Stimulated activated CD8-positive, alpha-beta memory T cell treated with anti-CD3 and anti-CD28 coated beads, Interleukin-4, amount 100 ng/mL, for 4 hours (primary cell): ENCODE measurements around the gene ZFPM1.
A peak's percentile ranks its signal among the peaks of the same experiment; 100 is the strongest.
"Not testable (repeated sequence)": the region's sequence is repeated elsewhere in the genome, so short reads cannot be mapped to it uniquely, and the experiment has no call there.

ENCODE experiments used
- DNase-seq, 2 donors: peaks; one replicate each; pipeline ENCODE4 v3.0.0-alpha.2; 2020; ENCODE audit warnings: low read depth in 2 of 2, low spot score in 1 of 2

Gene ZFPM1

GRCh38 chr16:88478889-88479792 is 26.1 kb downstream of the ZFPM1 start:
- no peak for DNase-seq

GRCh38 chr16:88479793-88480760 is 27.0 kb downstream of the ZFPM1 start:
- DNase-seq, result peak in 1 of 2 donors; percentile 44

DNA sequence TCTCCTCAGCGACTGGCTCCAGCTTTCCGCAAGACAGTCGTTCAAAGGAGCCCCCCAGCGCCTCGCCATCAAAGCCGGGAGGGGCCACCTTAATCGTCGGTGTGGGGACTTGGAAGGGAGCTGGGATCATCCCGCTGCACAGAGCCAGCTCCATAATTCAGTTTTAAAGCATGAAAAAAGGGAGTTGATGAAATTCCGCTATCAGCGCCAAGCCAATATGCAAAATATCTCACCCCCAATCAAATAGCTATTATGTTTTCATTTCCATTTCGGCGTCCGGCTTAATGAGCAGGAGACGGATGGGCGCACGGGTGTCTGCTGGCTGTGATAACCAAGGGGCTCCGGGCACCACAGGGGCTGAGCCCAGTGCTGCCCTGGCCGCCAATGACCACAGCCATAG is 27.7 kb downstream of the ZFPM1 start:
- no peak for DNase-seq

- no peak for DNase-seq
These were observed 28.8 kb downstream of the ZFPM1 start for GRCh38 chr16:88481851-88482250.

- no peak for DNase-seq
These were observed 29.7 kb downstream of the ZFPM1 start for GRCh38 chr16:88482630-88483391.

DNA sequence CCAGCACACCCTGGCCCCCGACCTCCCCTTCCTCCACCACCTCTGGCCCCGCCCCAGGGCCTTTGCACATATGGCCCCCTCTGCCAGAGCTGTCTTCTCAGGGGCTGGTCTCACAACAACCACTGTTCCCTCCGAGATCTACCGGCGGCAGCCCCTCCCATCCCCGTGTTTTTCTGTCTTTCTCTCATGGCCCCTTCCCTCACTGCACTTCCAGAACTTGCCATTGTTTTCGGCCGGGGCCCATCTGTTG is 30.2 kb downstream of the ZFPM1 start:
- no peak for DNase-seq

GRCh38 chr16:88484505-88485365 is 31.7 kb downstream of the ZFPM1 start:
- DNase-seq, result no peak

DNA sequence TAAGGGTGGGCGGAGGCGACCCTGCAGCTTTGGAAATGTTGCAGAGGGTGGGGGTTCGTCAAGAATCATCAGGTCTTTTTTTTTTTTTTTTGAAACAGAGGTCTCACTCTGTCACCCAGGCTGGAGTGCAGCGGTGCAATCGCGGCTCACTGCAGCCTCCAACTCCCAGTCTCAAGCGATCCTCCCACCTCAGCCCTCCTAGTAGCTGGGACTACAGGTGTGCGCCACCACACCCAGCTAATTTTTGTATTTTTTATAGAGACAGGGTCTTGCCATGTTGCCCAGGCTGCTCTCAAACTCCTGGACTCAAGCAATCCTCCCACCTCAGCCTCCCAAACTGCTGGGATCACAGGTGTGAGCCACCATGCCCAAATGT is 32.3 kb downstream of the ZFPM1 start:
- DNase-seq, result not testable (repeated sequence)

DNA sequence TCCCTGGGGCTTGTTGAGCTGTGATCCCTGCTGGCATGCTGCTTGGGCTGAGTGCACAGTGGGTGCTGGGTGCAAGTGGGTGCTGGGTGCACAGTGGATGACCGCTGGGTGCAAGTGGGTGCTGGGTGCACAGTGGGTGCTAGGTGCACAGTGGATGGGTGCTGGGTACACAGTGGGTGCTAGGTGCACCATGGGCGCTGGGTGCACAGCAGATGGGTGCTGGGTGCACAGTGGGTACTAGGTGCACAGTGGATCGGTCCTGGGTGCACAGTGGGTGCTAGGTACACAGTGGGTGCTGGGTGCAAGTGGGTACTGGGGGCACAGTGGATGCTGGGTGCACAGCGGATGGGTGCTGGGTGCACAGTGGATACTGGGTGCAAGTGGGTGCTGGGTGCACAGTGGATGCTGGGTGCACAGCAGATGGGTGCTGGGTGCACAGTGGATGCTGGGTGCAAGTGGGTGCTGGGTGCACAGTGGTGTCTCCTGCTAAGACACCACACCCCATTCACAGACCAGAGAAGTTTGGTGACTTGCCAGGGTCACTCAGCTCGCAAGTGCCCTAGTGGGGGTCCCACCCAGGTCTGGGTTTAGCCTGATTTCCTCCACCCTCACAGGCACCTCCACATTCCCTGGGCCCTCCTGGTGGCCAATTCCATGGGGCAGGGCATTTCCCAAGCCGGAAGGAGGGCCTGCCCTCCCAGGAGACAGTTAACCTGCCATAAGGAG is 33.5 kb downstream of the ZFPM1 start:
- no peak for DNase-seq

- no peak for DNase-seq
These were observed 34.0 kb downstream of the ZFPM1 start for GRCh38 chr16:88487124-88487432.

DNA sequence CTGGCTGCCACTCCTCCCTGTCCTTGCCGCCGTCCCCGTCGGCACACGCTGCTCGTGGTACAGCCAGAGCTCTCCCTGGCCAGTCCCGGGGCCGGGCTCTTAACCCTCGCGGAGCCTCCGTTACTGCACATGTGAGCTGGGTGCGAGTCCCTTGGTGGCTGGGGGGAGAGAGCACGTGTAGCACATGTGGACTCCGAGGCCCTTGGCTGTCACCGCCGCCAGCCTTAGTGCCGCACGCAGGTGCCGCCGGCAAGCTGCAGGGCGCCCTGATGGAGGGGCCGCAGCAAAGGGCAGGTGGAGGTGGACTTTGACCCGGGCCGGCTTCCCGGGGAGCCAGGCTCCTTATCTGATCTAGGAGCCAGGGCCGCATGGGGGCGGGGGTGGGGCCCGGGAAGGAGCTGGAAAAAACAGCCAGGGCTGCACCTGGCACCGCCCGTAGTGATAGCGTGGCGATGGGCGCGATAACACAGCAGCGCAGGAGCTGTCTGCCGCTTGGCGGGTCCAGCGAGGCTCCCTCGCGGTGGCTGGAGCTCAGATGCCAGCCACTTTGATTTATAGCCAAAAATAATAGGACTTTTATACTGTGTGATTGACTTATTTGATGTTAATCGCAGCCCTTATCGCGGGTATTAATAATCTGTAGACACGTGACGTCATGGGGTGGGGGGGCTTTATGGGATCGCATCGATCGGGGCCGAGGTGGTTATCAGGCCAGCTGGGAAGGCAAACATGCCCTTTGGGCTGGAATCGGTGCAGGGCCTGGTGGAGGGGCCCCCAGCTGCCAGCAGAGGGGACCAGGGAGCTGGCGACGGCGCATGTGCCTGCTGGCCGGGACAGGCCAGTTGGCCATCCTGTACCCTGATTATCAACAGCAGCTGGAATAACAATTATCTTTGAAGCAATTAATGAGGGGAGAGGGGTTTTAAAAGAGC is 35.1 kb downstream of the ZFPM1 start:
- DNase-seq, result no peak

DNA sequence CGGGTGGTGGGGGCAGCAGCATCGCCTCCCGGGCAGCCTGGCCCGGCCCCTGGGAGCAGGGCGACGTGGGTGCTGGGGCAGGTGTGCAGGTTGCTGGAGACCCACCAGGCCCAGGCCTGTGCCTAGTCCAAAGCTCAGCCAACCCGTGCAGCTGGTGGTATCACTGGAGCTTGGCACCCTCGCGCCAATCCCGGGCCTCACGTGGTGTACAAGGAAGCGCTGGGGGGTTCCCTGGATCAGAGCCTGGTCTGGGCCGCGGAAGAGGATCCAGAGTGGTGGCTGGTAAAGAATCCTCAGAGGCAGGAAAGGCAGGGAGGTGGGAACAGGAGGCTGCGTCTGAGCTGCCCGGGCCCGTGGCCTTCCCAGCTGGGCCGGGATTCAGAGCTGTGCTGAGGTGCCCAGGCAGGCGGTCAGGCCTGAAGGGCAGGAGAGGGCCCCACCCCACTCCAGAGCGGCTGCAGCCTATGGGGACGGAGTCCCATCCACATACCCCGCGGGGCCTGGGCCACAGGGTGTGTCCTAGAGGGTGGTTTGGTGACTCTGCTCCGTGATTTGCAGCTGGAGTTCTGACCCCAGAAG is 36.2 kb downstream of the ZFPM1 start:
- no peak for DNase-seq

DNA sequence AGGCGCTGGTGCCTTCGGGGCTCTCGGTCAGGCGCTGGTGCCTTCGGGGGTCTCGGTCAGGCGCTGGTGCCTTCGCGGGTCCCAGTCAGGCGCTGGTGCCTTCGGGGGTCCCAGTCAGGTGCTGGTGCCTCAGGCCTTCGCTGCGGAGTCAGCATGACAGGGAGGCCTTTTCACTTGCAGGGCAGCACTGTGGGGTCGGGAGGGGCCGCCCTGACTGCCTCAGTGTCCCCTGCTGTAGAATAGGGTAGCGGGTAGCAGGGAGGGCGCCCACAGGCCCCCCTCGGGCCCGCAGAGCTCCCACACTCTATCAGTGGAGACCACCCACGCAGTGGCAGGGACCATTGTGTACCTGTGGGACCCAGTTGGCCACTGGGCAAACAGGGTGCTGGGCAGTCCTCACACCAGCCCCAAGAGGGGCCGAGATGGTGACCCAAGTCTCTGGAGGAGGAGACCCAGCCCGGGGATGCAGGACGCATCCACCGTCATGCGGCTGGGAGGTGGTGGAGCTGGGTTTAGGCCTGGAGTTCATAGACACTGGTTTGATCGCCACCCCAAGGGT is 38.0 kb downstream of the ZFPM1 start:
- DNase-seq, result no peak

- DNase-seq, result no peak
These were observed 38.7 kb downstream of the ZFPM1 start for GRCh38 chr16:88491560-88492310.

DNA sequence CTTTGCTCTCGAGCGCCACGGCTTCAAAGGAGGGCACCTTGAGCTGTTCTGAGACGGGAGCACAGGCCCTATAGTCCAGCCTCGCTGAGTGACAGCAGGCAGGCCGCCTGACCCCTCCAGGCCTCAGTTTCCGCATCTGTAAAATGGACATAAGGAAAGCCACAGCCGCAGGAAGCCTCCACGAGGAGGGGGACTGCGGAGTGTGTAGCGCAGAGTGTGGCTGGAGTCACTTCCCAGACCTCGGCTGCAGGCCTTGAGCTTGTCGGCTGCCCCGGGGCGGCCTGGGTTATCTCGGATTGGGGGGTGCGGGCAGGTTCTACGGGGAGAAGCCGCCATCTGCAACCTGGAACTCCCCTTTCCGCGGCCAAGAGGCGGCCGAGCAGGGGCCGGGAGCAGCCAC is 40.8 kb downstream of the ZFPM1 start:
- no peak for DNase-seq

DNA sequence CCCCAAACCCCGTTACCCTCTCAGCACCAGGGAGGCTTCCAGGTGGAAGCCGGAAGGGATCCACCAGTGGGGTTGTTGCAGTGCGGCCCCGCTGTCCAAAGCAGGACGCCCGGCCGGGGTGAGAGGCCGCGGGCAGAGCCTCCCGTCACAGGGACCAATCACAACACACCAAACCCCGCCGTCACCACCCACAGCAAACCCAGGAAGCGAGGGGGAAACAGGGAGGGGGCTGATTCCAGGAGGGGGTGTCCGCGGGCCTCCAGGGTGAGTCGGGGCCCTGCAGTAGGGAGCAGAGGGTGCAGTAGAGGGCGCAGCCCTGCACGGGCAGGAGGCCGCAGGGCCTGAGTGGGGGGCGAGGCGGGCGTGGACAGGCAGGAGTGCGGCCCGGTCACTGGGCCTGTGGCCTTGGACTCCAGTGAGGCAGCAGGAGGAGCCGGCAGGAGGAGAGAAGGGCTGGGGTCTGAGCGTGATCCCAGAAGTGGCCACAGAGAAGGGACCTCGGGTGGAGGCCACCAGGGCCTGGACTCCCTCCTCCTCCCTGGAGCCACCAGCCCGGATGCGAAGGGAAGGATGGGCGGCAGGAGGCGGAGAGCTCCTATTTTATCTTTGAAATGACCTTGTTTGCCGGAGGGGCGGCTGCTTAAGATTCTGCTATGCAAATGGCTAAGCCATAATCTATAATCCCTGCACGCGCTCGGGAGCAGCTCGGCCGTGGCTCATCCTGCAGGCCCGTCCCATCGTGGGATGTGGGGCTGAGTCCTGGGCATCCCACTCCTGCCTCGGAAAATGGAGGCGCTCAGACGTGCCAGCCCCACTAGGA is 41.5 kb downstream of the ZFPM1 start:
- DNase-seq, result no peak

- no peak for DNase-seq
These were observed 42.2 kb downstream of the ZFPM1 start for GRCh38 chr16:88495268-88495772.
